Activated T-helper 17 cell treated with anti-CD3 and anti-CD28 coated beads, Interleukin-2, amount 50 U/mL, for 72 hours (primary cell): ENCODE data around the gene PRMT5. TPM values are rescaled to one million over a fixed set of nuclear protein-coding genes. Genes with fewer than 3 reads are reported as not detected.
"Not testable (repeated sequence)": the region's sequence is repeated elsewhere in the genome, so short reads cannot be mapped to it uniquely, and the experiment has no call there.

Experiments used
- ATAC-seq: fragments of 150-1000 bp; cut with Tn5 transposase; replicated peaks from 2 replicates; pipeline ENCODE4 v1.10.0; 2021; ENCODE audit warnings: mild to moderate bottlenecking, moderate library complexity
- H3K27ac Mint-ChIP-seq: one replicate; pipeline ENCODE4 v1.8.0; 2022; ENCODE audit warnings: mixed read lengths
- H3K27me3 Mint-ChIP-seq: one replicate; pipeline ENCODE4 v1.8.0; 2022; ENCODE audit warnings: mixed read lengths
- H3K36me3 Mint-ChIP-seq: one replicate; pipeline ENCODE4 v1.8.0; 2022; ENCODE audit warnings: low read depth, mild to moderate bottlenecking, mixed read lengths
- H3K4me1 Mint-ChIP-seq: one replicate; pipeline ENCODE4 v1.8.0; 2022; ENCODE audit warnings: mixed read lengths
- H3K4me3 Mint-ChIP-seq: one replicate; pipeline ENCODE4 v1.8.0; 2022; ENCODE audit warnings: mild to moderate bottlenecking, mixed read lengths
- H3K9me3 Mint-ChIP-seq: one replicate; pipeline ENCODE4 v1.8.0; 2022; ENCODE audit warnings: mixed read lengths
- total RNA-seq, 2 donors: library from RNA; stranded (reverse); gene quantifications; one replicate each; pipeline ENCODE4 v1.2.3, GENCODE V29; 2022

The PRMT5 gene
- total RNA-seq, 2 donors from 2014 or later = 61.7 to 127 TPM

GRCh38 chr14:22918804-22919600 lies 10.2 kb downstream of the PRMT5 start, which contains the start of gene RBM23:
Gene RBM23 (minus strand): TSS chr14:22919149.
- peak; percentile 92 for ATAC-seq
- Mint-ChIP-seq H3K27me3 (no peaks in the 10 kb centered on the region), H3K4me1 (peaks cover 23% of the 10 kb centered on the region), H3K36me3 (peaks cover 94% of the 10 kb centered on the region), H3K27ac (peak within 1 kb of the TSS; percentile 100), H3K4me3 (peak within 1 kb of the TSS; percentile 98), H3K9me3 (no peaks in the 10 kb centered on the region)

GRCh38 chr14:22915886-22916521 lies 13.2 kb downstream of the PRMT5 start:
- Mint-ChIP-seq H3K4me3 (no peak overlapping the region), H3K9me3 (no peaks in the 10 kb centered on the region), H3K4me1 (peaks cover 21% of the 10 kb centered on the region), H3K36me3 (peaks cover 93% of the 10 kb centered on the region), H3K27ac (no peak overlapping the region), H3K27me3 (no peaks in the 10 kb centered on the region)
- no peak for ATAC-seq

- peaks cover 20% of the 10 kb centered on the region for H3K4me1 Mint-ChIP-seq
Measured at GRCh38 chr14:22914836-22915235, 14.3 kb downstream of the PRMT5 start.

GRCh38 chr14:22910916-22911315 lies 18.3 kb downstream of the PRMT5 start:
- H3K27ac Mint-ChIP-seq = peak overlapping the region; percentile 14
- H3K4me3 Mint-ChIP-seq = peak overlapping the region; percentile 26
- H3K4me1 Mint-ChIP-seq = peaks cover 18% of the 10 kb centered on the region
- H3K9me3 Mint-ChIP-seq = no peaks in the 10 kb centered on the region
- H3K36me3 Mint-ChIP-seq = peaks cover 89% of the 10 kb centered on the region
- peak; percentile 93 for ATAC-seq
- no peaks in the 10 kb centered on the region for H3K27me3 Mint-ChIP-seq

More at GRCh38 chr14:22914836-22915235, 14.3 kb downstream of the PRMT5 start:
- not testable (repeated sequence) for H3K9me3 Mint-ChIP-seq, H3K4me3 Mint-ChIP-seq, H3K27me3 Mint-ChIP-seq, H3K27ac Mint-ChIP-seq, ATAC-seq
- H3K36me3 Mint-ChIP-seq = peaks cover 93% of the 10 kb centered on the region

GRCh38 chr14:22908601-22909000 lies 20.6 kb downstream of the PRMT5 start:
- no peak for ATAC-seq
- Mint-ChIP-seq H3K27ac (no peak overlapping the region), H3K9me3 (no peaks in the 10 kb centered on the region), H3K27me3 (no peaks in the 10 kb centered on the region), H3K4me3 (no peak overlapping the region), H3K36me3 (peaks cover 94% of the 10 kb centered on the region), H3K4me1 (peaks cover 18% of the 10 kb centered on the region)

GRCh38 chr14:22907429-22907828 lies 21.7 kb downstream of the PRMT5 start:
- no peaks in the 10 kb centered on the region for H3K27me3 Mint-ChIP-seq
- no peak overlapping the region for H3K27ac Mint-ChIP-seq
- peaks cover 96% of the 10 kb centered on the region for H3K36me3 Mint-ChIP-seq
- no peak overlapping the region for H3K4me3 Mint-ChIP-seq
- ATAC-seq = no peak
- peaks cover 17% of the 10 kb centered on the region for H3K4me1 Mint-ChIP-seq
- H3K9me3 Mint-ChIP-seq = no peaks in the 10 kb centered on the region

GRCh38 chr14:22906073-22906472 lies 23.1 kb downstream of the PRMT5 start:
- Mint-ChIP-seq H3K9me3 (no peaks in the 10 kb centered on the region), H3K27ac (no peak overlapping the region), H3K27me3 (no peaks in the 10 kb centered on the region), H3K4me3 (no peak overlapping the region), H3K4me1 (peaks cover 10% of the 10 kb centered on the region), H3K36me3 (peaks cover 96% of the 10 kb centered on the region)
- ATAC-seq = no peak

- Mint-ChIP-seq H3K36me3 (peaks cover 96% of the 10 kb centered on the region), H3K4me3 (no peak overlapping the region), H3K9me3 (no peaks in the 10 kb centered on the region), H3K27me3 (no peaks in the 10 kb centered on the region), H3K27ac (no peak overlapping the region), H3K4me1 (peaks cover 10% of the 10 kb centered on the region)
- no peak for ATAC-seq
Measured at GRCh38 chr14:22905627-22906026, 23.5 kb downstream of the PRMT5 start.

GRCh38 chr14:22903742-22904087 lies 25.5 kb downstream of the PRMT5 start:
- no peaks in the 10 kb centered on the region for H3K9me3 Mint-ChIP-seq
- no peak overlapping the region for H3K27ac Mint-ChIP-seq
- ATAC-seq = no peak
- H3K4me1 Mint-ChIP-seq = peaks cover 10% of the 10 kb centered on the region
- peaks cover 83% of the 10 kb centered on the region for H3K36me3 Mint-ChIP-seq
- H3K27me3 Mint-ChIP-seq = no peaks in the 10 kb centered on the region
- H3K4me3 Mint-ChIP-seq = no peak overlapping the region

- Mint-ChIP-seq H3K36me3 (peaks cover 74% of the 10 kb centered on the region), H3K9me3 (no peaks in the 10 kb centered on the region), H3K4me1 (peaks cover 15% of the 10 kb centered on the region), H3K27ac (no peak overlapping the region), H3K27me3 (no peaks in the 10 kb centered on the region), H3K4me3 (no peak overlapping the region)
- no peak for ATAC-seq
Measured at GRCh38 chr14:22901799-22902198, 27.4 kb downstream of the PRMT5 start.

- no peak overlapping the region for H3K27ac Mint-ChIP-seq
- H3K9me3 Mint-ChIP-seq = no peaks in the 10 kb centered on the region
- H3K4me1 Mint-ChIP-seq = peaks cover 11% of the 10 kb centered on the region
- peak; percentile 65 for ATAC-seq
- no peak overlapping the region for H3K4me3 Mint-ChIP-seq
- no peaks in the 10 kb centered on the region for H3K27me3 Mint-ChIP-seq
- peaks cover 58% of the 10 kb centered on the region for H3K36me3 Mint-ChIP-seq
Measured at GRCh38 chr14:22900081-22900799, 28.9 kb downstream of the PRMT5 start.

- Mint-ChIP-seq H3K27me3 (no peaks in the 10 kb centered on the region), H3K4me3 (peak overlapping the region; percentile 2), H3K36me3 (peaks cover 41% of the 10 kb centered on the region), H3K27ac (peak overlapping the region; percentile 12), H3K9me3 (no peaks in the 10 kb centered on the region), H3K4me1 (peaks cover 11% of the 10 kb centered on the region)
- peak; percentile 99 for ATAC-seq
Measured at GRCh38 chr14:22898302-22899090, 30.7 kb downstream of the PRMT5 start.

- no peak overlapping the region for H3K4me3 Mint-ChIP-seq
- no peaks in the 10 kb centered on the region for H3K9me3 Mint-ChIP-seq
- no peak for ATAC-seq
- no peaks in the 10 kb centered on the region for H3K27me3 Mint-ChIP-seq
- H3K4me1 Mint-ChIP-seq = peaks cover 11% of the 10 kb centered on the region
- no peak overlapping the region for H3K27ac Mint-ChIP-seq
- peaks cover 29% of the 10 kb centered on the region for H3K36me3 Mint-ChIP-seq
Measured at GRCh38 chr14:22897357-22897756, 31.8 kb downstream of the PRMT5 start.

- no peak overlapping the region for H3K27ac Mint-ChIP-seq
- H3K27me3 Mint-ChIP-seq = no peaks in the 10 kb centered on the region
- H3K4me1 Mint-ChIP-seq = peaks cover 11% of the 10 kb centered on the region
- peaks cover 23% of the 10 kb centered on the region for H3K36me3 Mint-ChIP-seq
- no peaks in the 10 kb centered on the region for H3K9me3 Mint-ChIP-seq
- no peak for ATAC-seq
- H3K4me3 Mint-ChIP-seq = no peak overlapping the region
Measured at GRCh38 chr14:22896760-22897159, 32.4 kb downstream of the PRMT5 start.
